SU-DHL-6 (cell line): ENCODE results near the gene CSPG4.
"Not testable (repeated sequence)": the region's sequence is repeated elsewhere in the genome, so short reads cannot be mapped to it uniquely, and the experiment has no call there.

Experiments
- H2AFZ ChIP-seq: fragments of 200-600 bp; sonication (generic); 2 replicates; pipeline ENCODE4 v1.6.1; 2014; ENCODE audit warnings: low read depth, mild to moderate bottlenecking, moderate library complexity, mixed read lengths, antibody characterized with exemption, low read length; ENCODE audit not compliant: severe bottlenecking
- H3F3A ChIP-seq: fragments of 200-600 bp; shearing (Covaris generic); 2 replicates; pipeline ENCODE4 v1.6.0; 2016; ENCODE audit warnings: antibody characterized with exemption, mild to moderate bottlenecking; ENCODE audit not compliant: insufficient read depth
- H3K27ac ChIP-seq: fragments of 200-600 bp; sonication (generic); 2 replicates; pipeline ENCODE4 v1.5.1; 2016; ENCODE audit warnings: low read depth, mild to moderate bottlenecking, low read length, moderate library complexity, mixed read lengths
- H3K27me3 ChIP-seq: fragments of 200-600 bp; sonication (generic), shearing (Covaris generic); 2 replicates; pipeline ENCODE4 v1.6.0; 2014; ENCODE audit warnings: mild to moderate bottlenecking, low read length
- H3K36me3 ChIP-seq: fragments of 200-600 bp; sonication (generic); 2 replicates; pipeline ENCODE4 v1.6.1; 2014; ENCODE audit warnings: mild to moderate bottlenecking, low read length, mixed read lengths
- H3K4me2 ChIP-seq: fragments of 300-600, 200-600 bp; shearing (Covaris generic), sonication (generic); 2 replicates; pipeline ENCODE4 v1.6.0; 2014; ENCODE audit warnings: low read length, low read depth, mild to moderate bottlenecking; ENCODE audit not compliant: poor library complexity, severe bottlenecking
- H3K4me3 ChIP-seq: fragments of 200-600 bp; sonication (generic); 2 replicates; pipeline ENCODE4 v1.5.1; 2014; ENCODE audit warnings: antibody characterized with exemption, low read length, mild to moderate bottlenecking, mixed read lengths; ENCODE audit not compliant: insufficient read depth, poor library complexity, severe bottlenecking
- H3K79me2 ChIP-seq: fragments of 200-600 bp; sonication (generic); 2 replicates; pipeline ENCODE4 v1.6.1; 2014; ENCODE audit warnings: mild to moderate bottlenecking, low read length, moderate library complexity; ENCODE audit not compliant: insufficient read depth
- H3K9ac ChIP-seq: fragments of 200-600 bp; sonication (generic); 2 replicates; pipeline ENCODE4 v1.7.0; 2014; ENCODE audit warnings: mild to moderate bottlenecking, low read length
- H3K9me2 ChIP-seq: fragments of 200-600 bp; sonication (generic); replicated peaks from 2 replicates; pipeline ENCODE4 v1.6.1; 2014; ENCODE audit warnings: low read length; ENCODE audit not compliant: insufficient read depth
- H3K9me3 ChIP-seq: fragments of 200-600 bp; sonication (generic); 2 replicates; pipeline ENCODE4 v1.6.1; 2014; ENCODE audit warnings: low read length, mixed read lengths; ENCODE audit not compliant: insufficient read depth
- H4K20me1 ChIP-seq: fragments of 200-600 bp; sonication (generic); 2 replicates; pipeline ENCODE4 v1.6.1; 2014; ENCODE audit warnings: low read depth, mild to moderate bottlenecking, antibody characterized with exemption, low read length, moderate library complexity, mixed read lengths
- CTCF ChIP-seq: fragments of 200-600 bp; sonication (generic); IDR thresholded peaks from one replicate; pipeline ENCODE4 v1.5.1; 2017; ENCODE audit warnings: antibody characterized with exemption, mild to moderate bottlenecking, low read length, moderate library complexity; ENCODE audit not compliant: insufficient read depth, poor library complexity, severe bottlenecking
- EZH2phosphoT487 ChIP-seq: fragments of 200-600 bp; sonication (generic), shearing (Covaris generic); conservative IDR thresholded peaks from 2 replicates; pipeline ENCODE4 v1.6.1; 2018; ENCODE audit warnings: mild to moderate bottlenecking, antibody characterized with exemption, low read length, moderate library complexity, mixed read lengths

Gene CSPG4

GRCh38 chr15:75704263-75704615, 8.4 kb downstream of the CSPG4 start:
- Histone ChIP-seq H3K9ac (no peak overlapping the region), H3K4me2 (no peak overlapping the region), H3K9me2 (no peaks in the 10 kb centered on the region), H3K27me3 (no peaks in the 10 kb centered on the region), H3K4me3 (no peak overlapping the region), H3K36me3 (no peaks in the 10 kb centered on the region), H3F3A (no peaks in the 10 kb centered on the region), H3K79me2 (no peaks in the 10 kb centered on the region), H4K20me1 (no peaks in the 10 kb centered on the region), H3K27ac (no peak overlapping the region), H2AFZ (no peak overlapping the region), H3K9me3 (no peaks in the 10 kb centered on the region)
- TF ChIP-seq EZH2phosphoT487 (no peak), CTCF (no peak)

GRCh38 chr15:75703440-75704262, 9.0 kb downstream of the CSPG4 start:
- not testable (repeated sequence) for H3K9ac ChIP-seq, H3K36me3 ChIP-seq, H3K4me3 ChIP-seq, H3K9me2 ChIP-seq, H4K20me1 ChIP-seq, H2AFZ ChIP-seq, H3K4me2 ChIP-seq, H3F3A ChIP-seq, H3K79me2 ChIP-seq, H3K9me3 ChIP-seq, H3K27me3 ChIP-seq, H3K27ac ChIP-seq

GRCh38 chr15:75702436-75702835, 10.2 kb downstream of the CSPG4 start:
- Histone ChIP-seq H3K4me2 (no peak overlapping the region), H3K9me2 (no peaks in the 10 kb centered on the region), H3F3A (no peaks in the 10 kb centered on the region), H3K27me3 (no peaks in the 10 kb centered on the region), H3K9me3 (no peaks in the 10 kb centered on the region), H2AFZ (no peak overlapping the region), H3K36me3 (no peaks in the 10 kb centered on the region), H3K27ac (no peak overlapping the region), H4K20me1 (no peaks in the 10 kb centered on the region), H3K9ac (no peak overlapping the region), H3K4me3 (no peak overlapping the region), H3K79me2 (no peaks in the 10 kb centered on the region)
- no peak for TF ChIP-seq CTCF
- no peak for TF ChIP-seq EZH2phosphoT487

GRCh38 chr15:75701071-75702003, 11.3 kb downstream of the CSPG4 start:
- not testable (repeated sequence) for H3K9me2 ChIP-seq, H4K20me1 ChIP-seq, H3K27me3 ChIP-seq, H3K27ac ChIP-seq, H3K79me2 ChIP-seq, H3K4me2 ChIP-seq, H2AFZ ChIP-seq, H3K9me3 ChIP-seq, H3K4me3 ChIP-seq, H3K9ac ChIP-seq, H3F3A ChIP-seq, H3K36me3 ChIP-seq

- not testable (repeated sequence) for H3K27ac ChIP-seq, H3K4me2 ChIP-seq, H3K9ac ChIP-seq, H3F3A ChIP-seq, H4K20me1 ChIP-seq, H3K36me3 ChIP-seq, H3K4me3 ChIP-seq, H3K9me3 ChIP-seq, H2AFZ ChIP-seq, H3K9me2 ChIP-seq, H3K27me3 ChIP-seq, H3K79me2 ChIP-seq
These were observed 12.4 kb downstream of the CSPG4 start for GRCh38 chr15:75699961-75700874.
